Kidney (tissue), 14 donors: ENCODE data around the gene SPEG. TPM values are rescaled to one million over a fixed set of nuclear protein-coding genes. Genes with fewer than 3 reads are reported as not detected.

Source experiments
- DNase-seq, 5 donors: peaks; one replicate each; pipeline ENCODE4 v3.0.0-alpha.2; 2013 to 2020
- FAIRE-seq: peaks from 2 replicates; lab custom pipeline; 2012; peaks lifted over from hg19 to GRCh38; lab: Jason Lieb, UNC
- H3K27ac ChIP-seq, 2 donors: one replicate each; pipeline ENCODE4 v1.7.0; 2013; ENCODE audit warnings: low read depth in 2 of 2, low read length in 2 of 2, inconsistent platforms in 1 of 2
- H3K27me3 ChIP-seq: one replicate; pipeline ENCODE4 v1.7.1; 2013; ENCODE audit warnings: low read length, inconsistent platforms; ENCODE audit not compliant: control insufficient read depth, insufficient read depth
- H3K36me3 ChIP-seq, 3 donors: one replicate each; pipeline versions ENCODE4 v1.7.0 to v1.7.1; 2013; ENCODE audit warnings: low read length in 3 of 3, control low read depth in 1 of 3, inconsistent platforms in 1 of 3; ENCODE audit not compliant: insufficient read depth in 3 of 3, control insufficient read depth in 2 of 3
- H3K4me1 ChIP-seq, 3 donors: one replicate each; pipeline versions ENCODE4 v1.7.0 to v1.7.1; 2013; ENCODE audit warnings: low read length in 3 of 3, inconsistent platforms in 1 of 3, low read depth in 1 of 3; ENCODE audit not compliant: control insufficient read depth in 2 of 3, insufficient read depth in 2 of 3
- H3K4me3 ChIP-seq, 3 donors: one replicate each; pipeline versions ENCODE4 v1.7.0 to v1.8.1; 2013; ENCODE audit warnings: low read length in 3 of 3, control low read depth in 1 of 3, inconsistent platforms in 1 of 3
- H3K9ac ChIP-seq, 3 donors: one replicate each; pipeline versions ENCODE4 v1.7.0 to v1.7.1; 2013; ENCODE audit warnings: low read length in 3 of 3, control low read depth in 1 of 3, inconsistent platforms in 1 of 3
- H3K9me3 ChIP-seq, 3 donors: one replicate each; pipeline versions ENCODE4 v1.7.0 to v1.7.1; 2013; ENCODE audit warnings: low read length in 3 of 3, control low read depth in 1 of 3, inconsistent platforms in 1 of 3; ENCODE audit not compliant: control insufficient read depth in 2 of 3, insufficient read depth in 1 of 3
- CTCF ChIP-seq: IDR thresholded peaks from 3 replicates; pipeline ENCODE4 v1.5.1; 2012; ENCODE audit warnings: mild to moderate bottlenecking, moderate library complexity, borderline replicate concordance; ENCODE audit not compliant: insufficient read depth; ENCODE audit errors: extremely low read depth
- intact Hi-C: fragments of 100-400 bp; cut with DNase I; formaldehyde crosslinking; loops from one replicate; pipeline ENCODE4 v1.11.1; 2022
- polyA plus RNA-seq: library from polyadenylated mRNA; stranded (reverse); fragments of 350-450 nt; fragmentation: Illumina TruSeq; extraction: RNeasy Lipid Tissue Mini Kit (QIAGEN cat#74804); gene quantifications from one replicate; pipeline ENCODE4 v1.2.3, GENCODE V29; 2014; ENCODE audit warnings: low read depth, low replicate concordance; ENCODE audit not compliant: insufficient read depth
- total RNA-seq: library from RNA; stranded (reverse); fragmentation: NEBNext Ultra II Directional; extraction: Animal tissue kit (Norgen Biotek cat#: 25700); gene quantifications from one replicate; pipeline ENCODE4 v1.2.1, GENCODE V29; 2021
- donor health status: control.
- donor health status: control.
- donor health status: control.
- donor health status: control.
- donor health status: control.
- donor health status: DM: yes; HTN: yes; CAD: no.
- donor health status: Normal renal cell carcinoma (clear cell type).

SPEG gene
- total and polyA plus RNA-seq, 2 donors from 2014 or later: 13.1 to 26.6 TPM

- Histone ChIP-seq H3K9ac (no peak overlapping the region), H3K4me1 (peaks cover 0 to 4% (median 0%) of the 10 kb centered on the region in 3 donors), H3K27me3 (peaks cover 7% of the 10 kb centered on the region), H3K4me3 (no peak overlapping the region), H3K9me3 (no peaks in the 10 kb centered on the region), H3K27ac (no peak overlapping the region), H3K36me3 (no peaks in the 10 kb centered on the region)
- peak in 2 of 5 donors; percentile 60 to 64 for DNase-seq
- no peak for TF ChIP-seq CTCF
- intact Hi-C loops: no loop called here
- FAIRE-seq: no peak
These were observed 49.9 kb downstream of the SPEG start for GRCh38 chr2:219484343-219485200.

GRCh38 chr2:219485201-219485580 lies 50.5 kb downstream of the SPEG start:
- peaks cover 0 to 4% (median 0%) of the 10 kb centered on the region in 3 donors for H3K4me1 ChIP-seq
- peaks cover 7% of the 10 kb centered on the region for H3K27me3 ChIP-seq
- no peak overlapping the region for H3K4me3 ChIP-seq
- no peaks in the 10 kb centered on the region for H3K36me3 ChIP-seq
- DNase-seq (no peak), FAIRE-seq (no peak)
- no peak overlapping the region for H3K27ac ChIP-seq
- TF ChIP-seq CTCF: no peak
- H3K9me3 ChIP-seq: no peaks in the 10 kb centered on the region
- H3K9ac ChIP-seq: no peak overlapping the region
- intact Hi-C loops: no loop called here

- Histone ChIP-seq H3K27me3 (peaks cover 7% of the 10 kb centered on the region), H3K36me3 (no peaks in the 10 kb centered on the region), H3K9ac (no peak overlapping the region), H3K27ac (no peak overlapping the region), H3K4me3 (no peak overlapping the region), H3K4me1 (peaks cover 0 to 4% (median 0%) of the 10 kb centered on the region in 3 donors), H3K9me3 (no peaks in the 10 kb centered on the region)
- TF ChIP-seq CTCF: no peak
- intact Hi-C loops: no loop called here
- no peak for FAIRE-seq
- peak in 3 of 5 donors; percentile 60 to 75 (median 70) for DNase-seq
These were observed 51.8 kb downstream of the SPEG start for GRCh38 chr2:219486380-219486959.
